ENCODE measurements around the gene PKD2L1.

The PKD2L1 gene

GRCh38 chr10:100371482-100372027 lies 41.5 kb upstream of the PKD2L1 start:
- no peak for DNase-seq (ENCODE audit: low read depth)
- no peak for TF ChIP-seq CTCF (IDR thresholded peaks at IDR 0.05; ENCODE audit: low read length, missing control alignments)
- no peak overlapping the region for H3K4me3 ChIP-seq (replicated peaks; ENCODE audit: low read depth, low read length)

- no peak for TF ChIP-seq CTCF (IDR thresholded peaks at IDR 0.05; ENCODE audit: low read length, missing control alignments)
- no peak overlapping the region for H3K4me3 ChIP-seq (replicated peaks; ENCODE audit: low read depth, low read length)
- DNase-seq (ENCODE audit: low read depth): peak; percentile 93
These were observed 40.9 kb upstream of the PKD2L1 start for GRCh38 chr10:100370714-100371481.

GRCh38 chr10:100368721-100369120 lies 38.7 kb upstream of the PKD2L1 start:
- no peak for TF ChIP-seq CTCF (IDR thresholded peaks at IDR 0.05; ENCODE audit: low read length, missing control alignments)
- no peak for DNase-seq (ENCODE audit: low read depth)
- no peak overlapping the region for H3K4me3 ChIP-seq (replicated peaks; ENCODE audit: low read depth, low read length)

- DNase-seq (ENCODE audit: low read depth): peak; percentile 88
- no peak for TF ChIP-seq CTCF (IDR thresholded peaks at IDR 0.05; ENCODE audit: low read length, missing control alignments)
These were observed 34.8 kb upstream of the PKD2L1 start for GRCh38 chr10:100364735-100365391.

GRCh38 chr10:100364175-100364574 lies 34.1 kb upstream of the PKD2L1 start:
- DNase-seq (ENCODE audit: low read depth): no peak
- no peak for TF ChIP-seq CTCF (IDR thresholded peaks at IDR 0.05; ENCODE audit: low read length, missing control alignments)
- no peak overlapping the region for H3K4me3 ChIP-seq (replicated peaks; ENCODE audit: low read depth, low read length)

More at GRCh38 chr10:100364735-100365391, 34.8 kb upstream of the PKD2L1 start:
- no peak overlapping the region for H3K4me3 ChIP-seq (replicated peaks; ENCODE audit: low read depth, low read length)

GRCh38 chr10:100362570-100363496 lies 32.8 kb upstream of the PKD2L1 start:
- no peak for DNase-seq (ENCODE audit: low read depth)
- no peak overlapping the region for H3K4me3 ChIP-seq (replicated peaks; ENCODE audit: low read depth, low read length)
- no peak for TF ChIP-seq CTCF (IDR thresholded peaks at IDR 0.05; ENCODE audit: low read length, missing control alignments)

Measured in fibroblast of pulmonary artery (primary cell).